K562 (cell line): ENCODE results near the gene TAS2R42. TPM values are rescaled to one million over a fixed set of nuclear protein-coding genes. Genes with fewer than 3 reads are reported as not detected.

ENCODE experiments used
- ATAC-seq: fragments of 200-7000 bp; cut with Tn5 transposase; 3 replicates; pipeline ENCODE4 v1.9.1; 2020; ENCODE audit warnings: moderate library complexity
- BruUV-seq: library from RNA; stranded (reverse); fragments of 400-500 nt; replicated peaks from 2 replicates; lab custom pipeline; 2021; lab: Mats Ljungman, UMichigan
- CTCF ChIA-PET: fragments of 300-600 bp; formaldehyde crosslinking; extraction: SDS; loops from one replicate; lab custom pipeline; 2021; ENCODE audit warnings: low intra/inter-chr PET ratio; lab: Yijun Ruan, JAX
- POLR2A ChIA-PET: fragments of 300-600, 350-650 bp; sonication (Branson Sonifier 250); formaldehyde crosslinking; extraction: SDS; loops from one replicate; lab custom pipeline; 2021; ENCODE audit warnings: antibody characterized with exemption, inconsistent platforms; lab: Yijun Ruan, JAX
- DNase-seq, 4 experiments: peaks; one replicate each; pipeline versions ENCODE4 v3.0.0 to v3.0.0-alpha.2; 2011 to 2018; ENCODE audit warnings: low spot score in 3 of 4, mixed read lengths in 3 of 4; ENCODE audit errors: extremely low read depth in 1 of 4
- FAIRE-seq: peaks from 2 replicates; lab custom pipeline; 2011; peaks lifted over from hg19 to GRCh38; lab: Jason Lieb, UNC
- H2AFZ ChIP-seq: 2 replicates; pipeline ENCODE4 v1.6.0; 2011; ENCODE audit warnings: low read depth, low read length, control low read depth, inconsistent platforms
- H3K27ac ChIP-seq: fragments of 200-600 bp; 3 replicates; pipeline ENCODE4 v1.8.0; 2011; ENCODE audit warnings: low read depth, mild to moderate bottlenecking, control low read depth, inconsistent platforms, low read length, moderate library complexity, mixed read lengths; ENCODE audit errors: extremely low read depth
- H3K27me3 ChIP-seq, 2 experiments: fragments of 300-600 bp in 1 of 2; 2 replicates in 1 of 2; 3 replicates in 1 of 2; pipeline versions ENCODE4 v1.6.0 to v1.8.0; 2011; ENCODE audit warnings: inconsistent platforms in 2 of 2, low read length in 2 of 2, mild to moderate bottlenecking in 1 of 2, mixed read lengths in 1 of 2, moderate library complexity in 1 of 2; ENCODE audit not compliant: control insufficient read depth in 2 of 2, insufficient read depth in 2 of 2
- H3K36me3 ChIP-seq: fragments of 300-600 bp; 3 replicates; pipeline ENCODE4 v1.8.0; 2011; ENCODE audit warnings: mild to moderate bottlenecking, low read length, inconsistent platforms; ENCODE audit not compliant: control insufficient read depth, insufficient read depth
- H3K4me1 ChIP-seq, 2 experiments: fragments of 200-600 bp in 1 of 2; replicated peaks in 1 of 2; 2 replicates in 1 of 2; 3 replicates in 1 of 2; pipeline versions ENCODE4 v1.5.1 to v1.8.0; 2011; ENCODE audit warnings: inconsistent platforms in 2 of 2, low read length in 2 of 2, mild to moderate bottlenecking in 1 of 2, mixed read lengths in 1 of 2, moderate library complexity in 1 of 2; ENCODE audit not compliant: control insufficient read depth in 2 of 2, insufficient read depth in 2 of 2
- H3K4me2 ChIP-seq: 2 replicates; pipeline ENCODE4 v1.6.1; 2011; ENCODE audit warnings: low read length, control low read depth, inconsistent platforms, mixed read lengths; ENCODE audit not compliant: insufficient read depth
- H3K4me3 ChIP-seq: fragments of 200-600 bp; sonication (generic), shearing (Covaris generic); 2 replicates; pipeline ENCODE4 v1.5.1; 2016; ENCODE audit warnings: control low read depth, inconsistent platforms
- H3K79me2 ChIP-seq: fragments of 200-600 bp; 3 replicates; pipeline ENCODE4 v1.8.0; 2011; ENCODE audit warnings: low read length, inconsistent platforms; ENCODE audit not compliant: control insufficient read depth, insufficient read depth
- H3K9ac ChIP-seq, 2 experiments: 2 replicates each; pipeline versions ENCODE4 v1.6.0 to v1.6.1; 2011; ENCODE audit warnings: low read depth in 2 of 2, low read length in 2 of 2, control low read depth in 1 of 2, inconsistent platforms in 1 of 2, mild to moderate bottlenecking in 1 of 2, mixed read lengths in 1 of 2; ENCODE audit not compliant: insufficient read depth in 1 of 2
- H3K9me1 ChIP-seq: one replicate; pipeline ENCODE4 v1.6.0; 2011; ENCODE audit warnings: inconsistent platforms, mild to moderate bottlenecking, low read length, moderate library complexity; ENCODE audit not compliant: control insufficient read depth, insufficient read depth
- H3K9me3 ChIP-seq: replicated peaks from 2 replicates; pipeline ENCODE4 v1.5.1; 2011; ENCODE audit warnings: low read depth, low read length, inconsistent platforms; ENCODE audit not compliant: control insufficient read depth, insufficient read depth
- H4K20me1 ChIP-seq: replicated peaks from 2 replicates; pipeline ENCODE4 v1.6.1; 2011; ENCODE audit warnings: low read length, inconsistent platforms, mixed read lengths; ENCODE audit not compliant: control insufficient read depth, insufficient read depth
- ID3 ChIP-seq, 2 experiments: fragments of 250-450 bp in 1 of 2; fragments of 450-650 bp in 1 of 2; sonication (Bioruptor Pico) in 1 of 2; IDR thresholded peaks; 2 replicates each; pipeline versions ENCODE4 v1.6.1 to v1.8.0; 2016 to 2021; ENCODE audit warnings: mild to moderate bottlenecking in 2 of 2, moderate library complexity in 2 of 2, missing compliant biosample characterization in 1 of 2, missing genetic modification characterization in 1 of 2
- NR2F6 ChIP-seq: fragments of 450-650 bp; formaldehyde crosslinking; IDR thresholded peaks from 2 replicates; pipeline ENCODE4 v1.4.0; 2020; ENCODE audit warnings: mild to moderate bottlenecking
- SREBF2 ChIP-seq: sonication (generic); formaldehyde crosslinking; IDR thresholded peaks from 2 replicates; pipeline ENCODE4 v1.4.0; 2020; ENCODE audit warnings: mild to moderate bottlenecking, missing genetic modification reagents
- ZFP36 ChIP-seq: fragments of 150-350 bp; IDR thresholded peaks from 2 replicates; pipeline ENCODE4 v1.6.1; 2018; ENCODE audit warnings: low read length, low read depth; ENCODE audit not compliant: partially characterized antibody
- ZNF354B ChIP-seq: fragments of 250-450 bp; sonication (Bioruptor Pico); IDR thresholded peaks from 2 replicates; pipeline ENCODE4 v1.4.0; 2020
- ZNF507 ChIP-seq: conservative IDR thresholded peaks from 2 replicates; pipeline ENCODE4 v1.6.1; 2017; ENCODE audit warnings: missing genetic modification characterization, missing compliant biosample characterization
- WGBS: fragments of 100-300 bp; shearing (Covaris generic); methylation state at CpG from one replicate; pipeline ENCODE4 v1.1.6; 2016; ENCODE audit warnings: low coverage, mixed read lengths; ENCODE audit not compliant: insufficient coverage; ENCODE audit errors: missing lambda C conversion rate; 5-methylcytosine and 5-hydroxymethylcytosine counted together
- in situ Hi-C: fragments of 300-500 bp; cut with MboI; formaldehyde crosslinking; loops from 4 replicates; pipeline ENCODE4 v1.15.0; 2018; ENCODE audit warnings: inconsistent platforms, mixed read lengths
- intact Hi-C: fragments of 100-400 bp; cut with micrococcal nuclease; formaldehyde crosslinking; loops from 2 replicates; pipeline ENCODE4 v1.14.2; 2022
- polyA plus RNA-seq, 8 experiments: library from polyadenylated mRNA; depleted of rRNA in 4 of 8; stranded (reverse) in 5 of 8; unstranded in 3 of 8; fragments of >200 nt; fragmentation: Nextera tagmentation in 2 of 8; fragmentation: Illumina TruSeq in 1 of 8; extraction: Ambion mirVana in 2 of 8; extraction: Trizol in 1 of 8; gene quantifications; 2 replicates each; pipeline versions ENCODE4 v1.2.1 to v1.2.3, GENCODE V29; 2011 to 2014; ENCODE audit warnings: inconsistent platforms in 1 of 8, missing spikeins in 1 of 8
- total RNA-seq, 7 experiments: library from RNA; depleted of rRNA in 6 of 7; stranded (reverse); fragments of >200 nt in 6 of 7; fragmentation: Illumina TruSeq in 2 of 7; extraction: Trizol in 2 of 7; gene quantifications; 2 replicates each; pipeline versions ENCODE4 v1.2.1 to v1.2.3, GENCODE V29; 2011 to 2021; ENCODE audit warnings: low replicate concordance in 1 of 7
- TF ChIP-seq, protein P1 (sequence below), 3 experiments: fragments of 200-800 bp in 1 of 3; fragments of 250-450 bp in 1 of 3; fragments of 450-650 bp in 1 of 3; sonication (Bioruptor Pico) in 1 of 3; sonication (Bioruptor generic) in 1 of 3; formaldehyde crosslinking in 1 of 3; IDR thresholded peaks; 2 replicates each; pipeline versions ENCODE4 v1.6.1 to v1.8.0; 2016 to 2022; ENCODE audit warnings: mild to moderate bottlenecking in 2 of 3, missing genetic modification characterization in 2 of 3, missing compliant biosample characterization in 1 of 3, moderate library complexity in 1 of 3

TAS2R42 gene
- total and polyA plus RNA-seq, 9 of the 15 experiments (the other 6 are each of a cell fraction or from before 2014, with no cell fraction given) = not detected

DNA sequence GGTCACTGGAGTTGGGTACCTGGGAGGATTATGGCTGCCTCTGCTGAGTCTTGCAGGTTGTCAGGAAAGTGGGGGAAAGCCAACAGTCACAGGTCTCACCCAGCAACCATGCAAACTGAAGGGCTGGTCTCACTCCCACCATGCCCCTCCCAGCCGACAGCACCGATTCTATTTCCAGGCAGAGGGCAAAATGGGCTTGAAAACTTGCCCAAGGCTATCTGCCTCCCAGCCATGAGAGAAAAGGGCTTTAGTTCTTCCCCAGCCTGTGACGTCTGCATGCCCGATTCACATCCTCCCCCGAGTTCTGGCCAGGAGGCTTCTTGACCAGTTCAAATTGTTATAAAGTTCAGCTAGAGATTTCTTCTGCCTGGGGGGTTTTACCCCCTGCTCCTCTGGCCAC lies 42.4 kb downstream of the TAS2R42 start:
- Histone ChIP-seq H3K4me1 (no peaks in the 10 kb centered on the region), H3K27ac (no peak overlapping the region), H3K9ac (no peak overlapping the region), H3K27me3 (no peaks in the 10 kb centered on the region), H3K9me3 (no peaks in the 10 kb centered on the region), H3K9me1 (no peaks in the 10 kb centered on the region), H3K4me2 (no peak overlapping the region), H3K79me2 (peaks cover 51% of the 10 kb centered on the region), H3K4me3 (no peak overlapping the region), H3K36me3 (peaks cover 4% of the 10 kb centered on the region; the same call in 2 of the 3 replicates), H2AFZ (no peak overlapping the region), H4K20me1 (no peaks in the 10 kb centered on the region)
- ATAC-seq (no peak), DNase-seq (no peak), FAIRE-seq (no peak)
- in situ Hi-C loops = no loop called here
- TF ChIP-seq ZFP36 (peak; percentile 90), NR2F6 (CRISPR knock-in tag) (no peak)
- CTCF ChIA-PET = no interaction called here
- POLR2A ChIA-PET = no interaction called here
- 94% methylated on average over 3 of the region's 5 CpGs for WGBS
- BruUV-seq = no TSS peak
- intact Hi-C loops = no loop called here

DNA sequence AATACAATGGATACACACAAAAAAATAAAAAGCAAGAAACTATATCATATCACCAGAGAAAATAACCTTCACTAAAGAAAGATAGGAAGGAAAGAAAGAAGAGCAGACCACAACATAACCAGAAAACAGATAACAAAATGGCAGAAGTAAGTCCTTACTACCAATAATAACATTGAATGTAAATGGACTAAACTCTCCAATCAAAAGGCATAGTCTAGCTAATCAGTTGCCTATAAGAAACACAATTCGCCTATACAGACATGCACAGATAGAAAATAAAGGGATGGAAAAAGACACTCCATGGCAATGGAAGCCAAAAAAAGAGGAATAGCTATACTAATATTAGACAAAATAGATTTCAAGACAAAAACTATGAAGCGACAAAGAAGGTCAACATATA lies 43.4 kb downstream of the TAS2R42 start:
- no peak overlapping the region for H3K4me3 ChIP-seq
- ChIA-PET CTCF (no interaction called here), POLR2A (interaction anchor here (0.7 kb wide), 1 partner anchor 387 kb away, joined by 3 read pairs; no protein-coding TSS in a partner anchor)
- no peaks in the 10 kb centered on the region for H4K20me1 ChIP-seq
- no TSS peak for BruUV-seq
- intact Hi-C loops = no loop called here
- H3K9ac ChIP-seq = no peak overlapping the region
- peaks cover 4% of the 10 kb centered on the region; the same call in 2 of the 3 replicates for H3K36me3 ChIP-seq
- H3K27ac ChIP-seq = no peak overlapping the region
- H3K9me3 ChIP-seq = no peaks in the 10 kb centered on the region
- peak; percentile 89 for TF ChIP-seq ZNF507
- no peak for TF ChIP-seq SREBF2 (CRISPR knock-in tag)
- TF ChIP-seq ZNF354B = peak; percentile 58; the same call in 1 of the 2 replicates
- no peak for TF ChIP-seq ID3 (CRISPR knock-in tag; IDR thresholded peaks at IDR 0.05)
- TF ChIP-seq ID3 (tag; IDR thresholded peaks at IDR 0.05) = no peak
- TF ChIP-seq, protein P1, sequence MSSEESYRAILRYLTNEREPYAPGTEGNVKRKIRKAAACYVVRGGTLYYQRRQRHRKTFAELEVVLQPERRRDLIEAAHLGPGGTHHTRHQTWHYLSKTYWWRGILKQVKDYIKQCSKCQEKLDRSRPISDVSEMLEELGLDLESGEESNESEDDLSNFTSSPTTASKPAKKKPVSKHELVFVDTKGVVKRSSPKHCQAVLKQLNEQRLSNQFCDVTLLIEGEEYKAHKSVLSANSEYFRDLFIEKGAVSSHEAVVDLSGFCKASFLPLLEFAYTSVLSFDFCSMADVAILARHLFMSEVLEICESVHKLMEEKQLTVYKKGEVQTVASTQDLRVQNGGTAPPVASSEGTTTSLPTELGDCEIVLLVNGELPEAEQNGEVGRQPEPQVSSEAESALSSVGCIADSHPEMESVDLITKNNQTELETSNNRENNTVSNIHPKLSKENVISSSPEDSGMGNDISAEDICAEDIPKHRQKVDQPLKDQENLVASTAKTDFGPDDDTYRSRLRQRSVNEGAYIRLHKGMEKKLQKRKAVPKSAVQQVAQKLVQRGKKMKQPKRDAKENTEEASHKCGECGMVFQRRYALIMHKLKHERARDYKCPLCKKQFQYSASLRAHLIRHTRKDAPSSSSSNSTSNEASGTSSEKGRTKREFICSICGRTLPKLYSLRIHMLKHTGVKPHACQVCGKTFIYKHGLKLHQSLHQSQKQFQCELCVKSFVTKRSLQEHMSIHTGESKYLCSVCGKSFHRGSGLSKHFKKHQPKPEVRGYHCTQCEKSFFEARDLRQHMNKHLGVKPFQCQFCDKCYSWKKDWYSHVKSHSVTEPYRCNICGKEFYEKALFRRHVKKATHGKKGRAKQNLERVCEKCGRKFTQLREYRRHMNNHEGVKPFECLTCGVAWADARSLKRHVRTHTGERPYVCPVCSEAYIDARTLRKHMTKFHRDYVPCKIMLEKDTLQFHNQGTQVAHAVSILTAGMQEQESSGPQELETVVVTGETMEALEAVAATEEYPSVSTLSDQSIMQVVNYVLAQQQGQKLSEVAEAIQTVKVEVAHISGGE (CRISPR knock-in tag; IDR thresholded peaks at IDR 0.05) = no peak
- in situ Hi-C loops = no loop called here
- no peak overlapping the region for H2AFZ ChIP-seq
- H3K27me3 ChIP-seq = no peaks in the 10 kb centered on the region
- H3K9me1 ChIP-seq = no peaks in the 10 kb centered on the region
- ATAC-seq (no peak), FAIRE-seq (no peak), DNase-seq (no peak)
- H3K4me2 ChIP-seq = no peak overlapping the region
- 27% methylated on average over 2 of the region's 2 CpGs for WGBS
- no peaks in the 10 kb centered on the region for H3K4me1 ChIP-seq
- H3K79me2 ChIP-seq = peaks cover 57% of the 10 kb centered on the region
